B cell (primary cell): ENCODE results near the gene GTF2A1. TPM values are rescaled to one million over a fixed set of nuclear protein-coding genes. Genes with fewer than 3 reads are reported as not detected.

Source experiments
- ATAC-seq: fragments of 200-7000 bp; cut with Tn5 transposase; one replicate; pipeline ENCODE4 v1.10.0; 2021; ENCODE audit warnings: low read depth, mild to moderate bottlenecking, moderate number of reproducible peaks, moderate library complexity
- CTCF ChIA-PET: fragments of 350-600 bp; sonication (Branson Sonifier 250); formaldehyde crosslinking; loops from one replicate; lab custom pipeline; 2021; ENCODE audit warnings: antibody characterized with exemption, inconsistent platforms; lab: Charles Lee
- POLR2A ChIA-PET: fragments of 350-600 bp; sonication (Branson Sonifier 250); formaldehyde crosslinking; loops from one replicate; lab custom pipeline; 2021; ENCODE audit warnings: antibody characterized with exemption; lab: Charles Lee
- DNase-seq: peaks from one replicate; pipeline ENCODE4 v3.0.0; 2013
- H2AFZ ChIP-seq: 2 replicates; pipeline ENCODE4 v1.6.1; 2012; ENCODE audit warnings: mild to moderate bottlenecking, low read depth, low read length; ENCODE audit not compliant: insufficient read depth, poor library complexity, severe bottlenecking
- H3K27ac ChIP-seq, 2 donors: 1 replicate in 1 of 2; 2 replicates in 1 of 2; pipeline ENCODE4 v1.5.1; 2012 to 2013; ENCODE audit warnings: low read length in 2 of 2, mild to moderate bottlenecking in 2 of 2, moderate library complexity in 1 of 2
- H3K27me3 ChIP-seq, 4 experiments: fragments of 200-600 bp in 1 of 4; sonication (generic) in 1 of 4; replicated peaks in 1 of 4; 1 replicate in 2 of 4; 2 replicates in 2 of 4; pipeline versions ENCODE4 v1.6.1 to v1.7.0; 2013 to 2016; ENCODE audit warnings: low read length in 3 of 4, mild to moderate bottlenecking in 2 of 4, mixed read lengths in 1 of 4, moderate library complexity in 1 of 4; ENCODE audit not compliant: insufficient read depth in 4 of 4, control insufficient read depth in 3 of 4; ENCODE audit errors: control extremely low read depth in 1 of 4
- H3K36me3 ChIP-seq, 2 experiments: replicated peaks in 1 of 2; 1 replicate in 1 of 2; 2 replicates in 1 of 2; pipeline versions ENCODE4 v1.6.1 to v1.7.1; 2013; ENCODE audit warnings: low read length in 1 of 2; ENCODE audit not compliant: insufficient read depth in 2 of 2, control insufficient read depth in 1 of 2; ENCODE audit errors: control extremely low read depth in 1 of 2, extremely low read depth in 1 of 2
- H3K4me1 ChIP-seq, 2 donors: fragments of 200-600 bp in 1 of 2; sonication (generic) in 1 of 2; 1 replicate in 1 of 2; 2 replicates in 1 of 2; pipeline versions ENCODE4 v1.5.1 to v1.6.1; 2013 to 2017; ENCODE audit warnings: low read length in 2 of 2; ENCODE audit not compliant: control insufficient read depth in 2 of 2, insufficient read depth in 2 of 2
- H3K4me2 ChIP-seq: replicated peaks from 2 replicates; pipeline ENCODE3; 2012; ENCODE audit warnings: mild to moderate bottlenecking, low read depth, low read length; ENCODE audit not compliant: poor library complexity, severe bottlenecking
- H3K4me3 ChIP-seq, 5 experiments: fragments of 200-600 bp in 1 of 5; sonication (generic) in 1 of 5; 1 replicate in 3 of 5; 2 replicates in 2 of 5; pipeline versions ENCODE4 v1.5.1 to v1.7.0; 2011 to 2016; ENCODE audit warnings: low read length in 4 of 5, mild to moderate bottlenecking in 4 of 5, low read depth in 2 of 5, control low read depth in 1 of 5, moderate library complexity in 1 of 5; ENCODE audit not compliant: insufficient read depth in 1 of 5; ENCODE audit errors: control extremely low read depth in 1 of 5, extremely low read depth in 1 of 5
- H3K79me2 ChIP-seq: fragments of 200-600 bp; sonication (generic); one replicate; pipeline ENCODE4 v1.6.0; 2016; ENCODE audit warnings: low read length; ENCODE audit not compliant: control insufficient read depth, insufficient read depth
- H3K9ac ChIP-seq: fragments of 200-600 bp; sonication (generic); 2 replicates; pipeline ENCODE4 v1.6.1; 2017; ENCODE audit warnings: mild to moderate bottlenecking, low read length, moderate library complexity
- H3K9me3 ChIP-seq, 3 donors: one replicate each; pipeline versions ENCODE4 v1.6.1 to v1.7.1; 2013; ENCODE audit warnings: low read length in 2 of 3; ENCODE audit not compliant: control insufficient read depth in 2 of 3, insufficient read depth in 1 of 3; ENCODE audit errors: control extremely low read depth in 1 of 3
- H4K20me1 ChIP-seq: 2 replicates; pipeline ENCODE4 v1.6.0; 2012; ENCODE audit warnings: mild to moderate bottlenecking, low read length; ENCODE audit not compliant: insufficient read depth, control insufficient read depth, poor library complexity, severe bottlenecking
- H3K27ac Mint-ChIP-seq: one replicate; pipeline ENCODE4 v1.8.0; 2021; ENCODE audit warnings: mixed read lengths
- H3K27me3 Mint-ChIP-seq: one replicate; pipeline ENCODE4 v1.8.0; 2021; ENCODE audit warnings: mixed read lengths
- H3K4me1 Mint-ChIP-seq: one replicate; pipeline ENCODE4 v1.8.0; 2021; ENCODE audit warnings: mixed read lengths
- H3K4me3 Mint-ChIP-seq: one replicate; pipeline ENCODE4 v1.8.0; 2021; ENCODE audit warnings: mixed read lengths
- H3K9me3 Mint-ChIP-seq: one replicate; pipeline ENCODE4 v1.8.0; 2022; ENCODE audit warnings: mixed read lengths; ENCODE audit not compliant: insufficient read depth
- EZH2 ChIP-seq: IDR thresholded peaks from 2 replicates; pipeline ENCODE4 v1.6.1; 2012; ENCODE audit warnings: borderline replicate concordance, low read depth, mild to moderate bottlenecking, moderate library complexity, low read length; ENCODE audit not compliant: insufficient read depth, poor library complexity, severe bottlenecking
- WGBS: methylation state at CpG from one replicate; pipeline ENCODE4 v1.1.5; 2013; ENCODE audit warnings: missing lambda C conversion rate; ENCODE audit not compliant: insufficient coverage; 5-methylcytosine and 5-hydroxymethylcytosine counted together
- intact Hi-C: fragments of 100-400 bp; cut with micrococcal nuclease; formaldehyde crosslinking; loops from one replicate; pipeline ENCODE4 v1.10.0; 2022
- polyA plus RNA-seq: library from polyadenylated mRNA; depleted of rRNA; stranded (reverse); fragments of >200 nt; gene quantifications from 2 replicates; pipeline ENCODE4 v1.2.3, GENCODE V29; 2012
- total RNA-seq, 2 donors: library from RNA; stranded (reverse); fragments of 120-200 nt in 1 of 2; gene quantifications; 1 replicate in 1 of 2; 2 replicates in 1 of 2; pipeline versions ENCODE4 v1.2.3 to v1.2.4, GENCODE V29; 2013 to 2022
- TF ChIP-seq, protein P1 (sequence below): fragments of 200-600 bp; IDR thresholded peaks from one replicate; pipeline ENCODE4 v1.8.0; 2022; ENCODE audit warnings: antibody characterized with exemption, mild to moderate bottlenecking

GTF2A1 gene
- total and polyA plus RNA-seq, 2 donors (not counting 1 experiment from before 2014, with no cell fraction given), result 7.1 to 45.1 TPM

DNA sequence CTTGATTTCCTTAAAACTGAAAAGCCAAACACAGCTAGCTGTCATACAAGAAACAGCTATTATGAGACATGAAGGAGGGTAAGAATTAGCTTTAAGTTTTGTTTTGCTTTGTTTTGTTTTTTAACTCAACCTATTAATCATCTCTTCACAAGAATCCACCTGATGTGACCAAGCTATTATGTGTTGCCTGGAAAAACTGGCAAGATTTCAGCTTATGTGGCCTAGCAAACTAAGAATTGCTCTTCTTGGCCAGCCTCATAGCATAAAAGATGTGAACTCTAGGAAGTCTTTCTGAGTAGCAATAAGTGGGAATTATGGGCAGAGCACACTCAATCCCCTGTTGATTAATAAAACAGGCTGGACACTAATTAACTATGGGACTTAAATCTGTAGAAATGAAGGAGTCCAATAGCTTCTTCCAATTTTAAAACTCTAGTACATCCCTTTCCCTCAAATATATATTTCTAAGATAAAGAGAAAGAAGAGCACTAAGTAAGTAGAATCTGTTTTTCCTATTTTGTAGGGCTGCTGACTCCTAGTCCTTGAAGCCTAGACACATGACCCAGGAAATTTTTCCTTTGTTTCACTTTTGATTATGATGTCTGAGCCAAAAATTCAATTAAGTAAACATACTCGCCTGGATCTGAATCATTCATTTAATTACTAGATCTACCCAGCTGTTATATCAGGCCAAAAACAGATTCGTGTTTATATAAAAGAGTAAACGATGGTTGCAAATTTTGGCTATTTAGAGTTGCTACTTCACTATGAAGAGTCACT is 75.7 kb downstream of the GTF2A1 start:
- H3K9me3 ChIP-seq, result no peaks in the 10 kb centered on the region
- no peak overlapping the region for H2AFZ ChIP-seq
- no peaks in the 10 kb centered on the region for H3K79me2 ChIP-seq
- no peak overlapping the region for H3K9ac ChIP-seq
- Mint-ChIP-seq H3K9me3 (peaks cover 2% of the 10 kb centered on the region), H3K27me3 (no peaks in the 10 kb centered on the region), H3K27ac (no peak overlapping the region), H3K4me1 (peaks cover 14% of the 10 kb centered on the region), H3K4me3 (no peak overlapping the region)
- H3K4me2 ChIP-seq, result no peak overlapping the region
- ATAC-seq, result no peak
- H3K4me1 ChIP-seq, result peaks cover 9 to 10% of the 10 kb centered on the region in 2 donors
- no peak for TF ChIP-seq EZH2
- TF ChIP-seq, protein P1, sequence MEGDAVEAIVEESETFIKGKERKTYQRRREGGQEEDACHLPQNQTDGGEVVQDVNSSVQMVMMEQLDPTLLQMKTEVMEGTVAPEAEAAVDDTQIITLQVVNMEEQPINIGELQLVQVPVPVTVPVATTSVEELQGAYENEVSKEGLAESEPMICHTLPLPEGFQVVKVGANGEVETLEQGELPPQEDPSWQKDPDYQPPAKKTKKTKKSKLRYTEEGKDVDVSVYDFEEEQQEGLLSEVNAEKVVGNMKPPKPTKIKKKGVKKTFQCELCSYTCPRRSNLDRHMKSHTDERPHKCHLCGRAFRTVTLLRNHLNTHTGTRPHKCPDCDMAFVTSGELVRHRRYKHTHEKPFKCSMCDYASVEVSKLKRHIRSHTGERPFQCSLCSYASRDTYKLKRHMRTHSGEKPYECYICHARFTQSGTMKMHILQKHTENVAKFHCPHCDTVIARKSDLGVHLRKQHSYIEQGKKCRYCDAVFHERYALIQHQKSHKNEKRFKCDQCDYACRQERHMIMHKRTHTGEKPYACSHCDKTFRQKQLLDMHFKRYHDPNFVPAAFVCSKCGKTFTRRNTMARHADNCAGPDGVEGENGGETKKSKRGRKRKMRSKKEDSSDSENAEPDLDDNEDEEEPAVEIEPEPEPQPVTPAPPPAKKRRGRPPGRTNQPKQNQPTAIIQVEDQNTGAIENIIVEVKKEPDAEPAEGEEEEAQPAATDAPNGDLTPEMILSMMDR, result no peak
- no peaks in the 10 kb centered on the region for H3K27me3 ChIP-seq
- POLR2A ChIA-PET, result no interaction called here
- H3K36me3 ChIP-seq, result no peaks in the 10 kb centered on the region
- H3K4me3 ChIP-seq, result no peak overlapping the region
- intact Hi-C loops, result no loop called here
- no peaks in the 10 kb centered on the region for H4K20me1 ChIP-seq
- WGBS, result 100% methylated on average over 2 of the region's 3 CpGs
- DNase-seq, result no peak
- no peak overlapping the region for H3K27ac ChIP-seq
- CTCF ChIA-PET, result no interaction called here

DNA sequence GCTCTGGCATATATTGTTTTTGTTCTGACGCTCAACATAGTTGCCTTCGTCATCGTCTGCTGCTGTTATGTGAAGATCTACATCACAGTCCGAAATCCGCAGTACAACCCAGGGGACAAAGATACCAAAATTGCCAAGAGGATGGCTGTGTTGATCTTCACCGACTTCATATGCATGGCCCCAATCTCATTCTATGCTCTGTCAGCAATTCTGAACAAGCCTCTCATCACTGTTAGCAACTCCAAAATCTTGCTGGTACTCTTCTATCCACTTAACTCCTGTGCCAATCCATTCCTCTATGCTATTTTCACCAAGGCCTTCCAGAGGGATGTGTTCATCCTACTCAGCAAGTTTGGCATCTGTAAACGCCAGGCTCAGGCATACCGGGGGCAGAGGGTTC is 77.0 kb downstream of the GTF2A1 start:
- Histone ChIP-seq H3K4me3 (no peak overlapping the region), H3K36me3 (no peaks in the 10 kb centered on the region), H2AFZ (no peak overlapping the region), H3K79me2 (no peaks in the 10 kb centered on the region), H3K4me1 (peaks cover 9 to 10% of the 10 kb centered on the region in 2 donors), H3K4me2 (no peak overlapping the region), H3K9me3 (no peaks in the 10 kb centered on the region), H3K27me3 (no peaks in the 10 kb centered on the region), H3K27ac (no peak overlapping the region), H3K9ac (no peak overlapping the region), H4K20me1 (no peaks in the 10 kb centered on the region)
- Mint-ChIP-seq H3K27ac (no peak overlapping the region), H3K4me3 (no peak overlapping the region), H3K4me1 (peaks cover 14% of the 10 kb centered on the region), H3K9me3 (no peaks in the 10 kb centered on the region), H3K27me3 (no peaks in the 10 kb centered on the region)
- WGBS, result 96% methylated on average over 8 of the region's 8 CpGs
- TF ChIP-seq EZH2, result no peak
- TF ChIP-seq, protein P1, result no peak
- POLR2A ChIA-PET, result no interaction called here
- CTCF ChIA-PET, result no interaction called here
- ATAC-seq, result no peak
- intact Hi-C loops, result no loop called here
- no peak for DNase-seq
